A549 (cell line): ENCODE measurements around the gene CATSPERB. TPM values are rescaled to one million over a fixed set of nuclear protein-coding genes. Genes with fewer than 3 reads are reported as not detected.
"Not testable (repeated sequence)": the region's sequence is repeated elsewhere in the genome, so short reads cannot be mapped to it uniquely, and the experiment has no call there.

Experiments
- ATAC-seq, 2 experiments: fragments of 200-7000 bp in 1 of 2; fragments of >200 bp in 1 of 2; cut with Nextera tagmentation in 1 of 2; cut with Tn5 transposase in 1 of 2; 3 replicates each; pipeline versions ENCODE4 v1.8.0 to v1.9.1; 2018 to 2020; ENCODE audit warnings: mild to moderate bottlenecking in 1 of 2, moderate library complexity in 1 of 2
- CTCF ChIA-PET: fragments of 300-600 bp; sonication (Branson Sonifier 250); formaldehyde crosslinking; extraction: SDS; loops from one replicate; lab custom pipeline; 2021; ENCODE audit warnings: antibody characterized with exemption, inconsistent platforms; lab: Yijun Ruan, JAX
- POLR2A ChIA-PET: fragments of 350-600 bp; formaldehyde crosslinking; extraction: SDS; loops from one replicate; lab custom pipeline; 2021; ENCODE audit warnings: antibody characterized with exemption, inconsistent platforms; lab: Yijun Ruan, JAX
- DNase-seq, 2 experiments: peaks; one replicate each; pipeline versions ENCODE4 v3.0.0 to v3.0.0-alpha.2; 2011 to 2016; ENCODE audit warnings: low read depth in 1 of 2, low spot score in 1 of 2
- FAIRE-seq: peaks from 2 replicates; lab custom pipeline; 2011; peaks lifted over from hg19 to GRCh38; lab: Jason Lieb, UNC
- H3K27ac ChIP-seq, 2 experiments: fragments of >200 bp; sonication (Bioruptor Twin); formaldehyde crosslinking; 3 replicates each; pipeline ENCODE4 v1.5.1; 2016 to 2017
- H3K4me1 ChIP-seq: fragments of >200 bp; sonication (Bioruptor Twin); formaldehyde crosslinking; 3 replicates; pipeline ENCODE4 v1.6.1; 2016
- H3K4me2 ChIP-seq: fragments of >200 bp; sonication (Bioruptor Twin); formaldehyde crosslinking; 3 replicates; pipeline ENCODE4 v1.6.1; 2016
- H3K4me3 ChIP-seq: fragments of >200 bp; sonication (Bioruptor Twin); formaldehyde crosslinking; 3 replicates; pipeline ENCODE4 v1.5.1; 2016
- H3K9me3 ChIP-seq: fragments of >200 bp; sonication (Bioruptor Twin); formaldehyde crosslinking; 3 replicates; pipeline ENCODE4 v1.6.1; 2016
- BHLHE40 ChIP-seq: IDR thresholded peaks from 2 replicates; pipeline ENCODE4 v1.6.1; 2012; ENCODE audit warnings: low read depth, low read length, inconsistent platforms
- EHF ChIP-seq: fragments of 250-450 bp; sonication (Bioruptor Pico); IDR thresholded peaks from 2 replicates; pipeline ENCODE4 v1.5.0; 2020; ENCODE audit warnings: mild to moderate bottlenecking
- FOSB ChIP-seq: fragments of 250-450 bp; sonication (Bioruptor Pico); IDR thresholded peaks from 2 replicates; pipeline ENCODE4 v1.5.0; 2020; ENCODE audit warnings: mild to moderate bottlenecking, moderate library complexity
- FOXS1 ChIP-seq: fragments of 250-450 bp; sonication (Bioruptor Pico); IDR thresholded peaks from 2 replicates; pipeline ENCODE4 v1.5.0; 2020; ENCODE audit warnings: mild to moderate bottlenecking, moderate library complexity
- HEYL ChIP-seq: fragments of 250-450 bp; sonication (Bioruptor Pico); IDR thresholded peaks from 2 replicates; pipeline ENCODE4 v1.8.0; 2021; ENCODE audit warnings: mild to moderate bottlenecking, moderate library complexity
- HOXB13 ChIP-seq: fragments of 250-450 bp; sonication (Bioruptor Pico); IDR thresholded peaks from 2 replicates; pipeline ENCODE4 v1.5.0; 2020; ENCODE audit warnings: low read depth, mild to moderate bottlenecking, moderate library complexity
- JUN ChIP-seq, 2 experiments: fragments of >200 bp; sonication (Bioruptor Twin); formaldehyde crosslinking; IDR thresholded peaks; 2 replicates in 1 of 2; 3 replicates in 1 of 2; pipeline ENCODE4 v1.6.1; 2016 to 2017
- JUNB ChIP-seq: fragments of >200 bp; sonication (Bioruptor Twin); formaldehyde crosslinking; IDR thresholded peaks from 2 replicates; pipeline ENCODE4 v1.6.1; 2016
- MAFK ChIP-seq: fragments of 450-650 bp; IDR thresholded peaks from 2 replicates; pipeline ENCODE4 v1.6.1; 2014; ENCODE audit not compliant: partially characterized antibody
- PHF8 ChIP-seq: fragments of 200-600 bp; sonication (generic); IDR thresholded peaks from 2 replicates; pipeline ENCODE4 v1.6.1; 2016; ENCODE audit warnings: low read depth, mild to moderate bottlenecking, antibody characterized with exemption, moderate library complexity, borderline replicate concordance
- POLR2A ChIP-seq: IDR thresholded peaks from 2 replicates; pipeline ENCODE4 v1.6.1; 2012; ENCODE audit warnings: mild to moderate bottlenecking, low read length
- RAD21 ChIP-seq, 2 experiments: fragments of >200 bp in 1 of 2; sonication (Bioruptor Twin) in 1 of 2; formaldehyde crosslinking in 1 of 2; IDR thresholded peaks in 1 of 2; conservative IDR thresholded peaks in 1 of 2; 2 replicates in 1 of 2; 3 replicates in 1 of 2; pipeline ENCODE4 v1.6.1; 2012 to 2018; ENCODE audit warnings: inconsistent platforms in 1 of 2
- RCOR1 ChIP-seq: fragments of 150-350 bp; IDR thresholded peaks from 2 replicates; pipeline ENCODE4 v1.6.1; 2014; ENCODE audit warnings: antibody characterized with exemption, low read length, low read depth
- RFX5 ChIP-seq: fragments of 450-650 bp; IDR thresholded peaks from 2 replicates; pipeline ENCODE4 v1.7.1; 2014; ENCODE audit warnings: antibody characterized with exemption, mild to moderate bottlenecking, moderate library complexity
- RNF2 ChIP-seq: fragments of 200-600 bp; sonication (generic); IDR thresholded peaks from 2 replicates; pipeline ENCODE4 v1.6.1; 2016; ENCODE audit warnings: low read depth, mild to moderate bottlenecking, antibody characterized with exemption, moderate library complexity, borderline replicate concordance
- SREBF2 ChIP-seq: fragments of 450-650 bp; IDR thresholded peaks from 2 replicates; pipeline ENCODE4 v1.6.1; 2014; ENCODE audit warnings: mild to moderate bottlenecking, moderate library complexity
- TFCP2L1 ChIP-seq: fragments of 250-450 bp; sonication (Bioruptor Pico); IDR thresholded peaks from 2 replicates; pipeline ENCODE4 v1.5.0; 2021; ENCODE audit warnings: mild to moderate bottlenecking
- WGBS: methylation state at CpG from one replicate; pipeline ENCODE4 v1.1.6; 2017; ENCODE audit errors: missing lambda C conversion rate; 5-methylcytosine and 5-hydroxymethylcytosine counted together
- polyA plus RNA-seq, 4 experiments: library from polyadenylated mRNA; depleted of rRNA in 3 of 4; stranded (reverse); fragments of >200 nt; fragmentation: RNase III in 1 of 4; extraction: RNeasy Plus Mini Kit Qiagen cat#74134 plus additional on column Dnase treatment in 1 of 4; gene quantifications; 2 replicates in 3 of 4; 3 replicates in 1 of 4; pipeline ENCODE4 v1.2.3, GENCODE V29; 2011 to 2017
- TF ChIP-seq, protein P1 (sequence below): fragments of 250-450 bp; sonication (Bioruptor Pico); IDR thresholded peaks from 2 replicates; pipeline ENCODE4 v1.5.0; 2021; ENCODE audit warnings: mild to moderate bottlenecking, moderate library complexity, borderline replicate concordance
- TF ChIP-seq, protein P2 (sequence below): fragments of 450-650 bp; IDR thresholded peaks from 2 replicates; pipeline ENCODE4 v1.6.1; 2014; ENCODE audit warnings: antibody characterized with exemption
- TF ChIP-seq, protein P3 (sequence below): fragments of >200 bp; sonication (Bioruptor Twin); formaldehyde crosslinking; IDR thresholded peaks from 3 replicates; pipeline ENCODE4 v1.6.1; 2016

Gene CATSPERB
- polyA plus RNA-seq, 2 of the 4 experiments (the other 2 are of a cell fraction), result 0.05 TPM; not detected in 1

DNA sequence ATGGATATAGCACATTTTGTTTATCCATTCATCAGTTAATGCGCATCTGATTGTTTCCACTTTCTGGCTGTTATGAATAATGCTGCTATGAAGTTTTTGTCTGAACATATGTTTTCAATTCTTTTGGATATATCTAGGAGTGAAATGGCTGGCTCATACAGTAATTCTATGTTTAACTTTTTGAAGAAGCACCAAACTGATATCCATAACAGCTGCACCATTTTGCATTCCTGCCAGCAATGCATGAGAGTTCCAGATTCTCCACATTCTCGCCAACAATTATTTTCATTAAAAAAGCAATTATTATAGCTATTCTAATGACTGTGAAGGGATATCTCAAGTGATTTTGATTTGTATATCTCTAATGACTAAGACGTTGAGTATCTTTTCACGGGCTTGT, 131.9 kb downstream of the CATSPERB start:
- no peak overlapping the region for H3K4me2 ChIP-seq
- no peaks in the 10 kb centered on the region for H3K9me3 ChIP-seq
- no peaks in the 10 kb centered on the region for H3K4me1 ChIP-seq
- FAIRE-seq (no peak), ATAC-seq (no peak), DNase-seq (no peak)
- no peak overlapping the region for H3K27ac ChIP-seq
- no peak overlapping the region for H3K4me3 ChIP-seq
- TF ChIP-seq FOSB (CRISPR knock-in tag), result no peak
- TF ChIP-seq POLR2A, result no peak
- TF ChIP-seq JUN (IDR thresholded peaks at IDR 0.05), result no peak
- no peak for TF ChIP-seq SREBF2
- POLR2A ChIA-PET, result no interaction called here
- CTCF ChIA-PET, result interaction anchor here (0.6 kb wide), 2 partner anchors 124 to 441 kb away, joined by 3 to 4 read pairs; no protein-coding TSS in a partner anchor
- WGBS, result 55% methylated on average over 4 of the region's 4 CpGs

DNA sequence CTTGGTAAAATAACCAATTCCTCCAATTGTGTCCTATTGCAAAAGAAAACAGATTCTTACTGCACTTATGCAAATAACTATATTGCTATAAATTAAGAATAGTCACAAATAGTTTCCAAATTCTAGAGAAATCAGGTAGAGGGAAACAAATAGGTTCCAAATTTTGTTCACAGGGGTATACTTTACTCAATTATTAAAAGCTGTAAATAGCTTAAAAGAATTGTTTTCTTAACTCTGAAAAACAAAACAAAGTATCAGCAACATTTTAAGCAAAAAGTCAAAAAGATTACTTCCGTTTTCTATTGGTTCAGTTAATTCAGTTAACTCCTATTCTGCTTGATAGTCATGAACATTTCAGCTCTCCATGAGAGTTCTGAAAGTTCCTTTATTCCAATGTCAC, 136.2 kb downstream of the CATSPERB start:
- no peak overlapping the region for H3K4me2 ChIP-seq
- DNase-seq, result no peak
- ChIA-PET POLR2A (no interaction called here), CTCF (no interaction called here)
- no peaks in the 10 kb centered on the region for H3K4me1 ChIP-seq
- H3K4me3 ChIP-seq, result no peak overlapping the region
- H3K27ac ChIP-seq, result no peak overlapping the region
- no peaks in the 10 kb centered on the region for H3K9me3 ChIP-seq
- no peak for ATAC-seq
- no peak for FAIRE-seq
- WGBS, result 66% methylated on average over 1 of the region's 1 CpG
- no peak for TF ChIP-seq BHLHE40
- no peak for TF ChIP-seq JUNB
- TF ChIP-seq, protein P1, sequence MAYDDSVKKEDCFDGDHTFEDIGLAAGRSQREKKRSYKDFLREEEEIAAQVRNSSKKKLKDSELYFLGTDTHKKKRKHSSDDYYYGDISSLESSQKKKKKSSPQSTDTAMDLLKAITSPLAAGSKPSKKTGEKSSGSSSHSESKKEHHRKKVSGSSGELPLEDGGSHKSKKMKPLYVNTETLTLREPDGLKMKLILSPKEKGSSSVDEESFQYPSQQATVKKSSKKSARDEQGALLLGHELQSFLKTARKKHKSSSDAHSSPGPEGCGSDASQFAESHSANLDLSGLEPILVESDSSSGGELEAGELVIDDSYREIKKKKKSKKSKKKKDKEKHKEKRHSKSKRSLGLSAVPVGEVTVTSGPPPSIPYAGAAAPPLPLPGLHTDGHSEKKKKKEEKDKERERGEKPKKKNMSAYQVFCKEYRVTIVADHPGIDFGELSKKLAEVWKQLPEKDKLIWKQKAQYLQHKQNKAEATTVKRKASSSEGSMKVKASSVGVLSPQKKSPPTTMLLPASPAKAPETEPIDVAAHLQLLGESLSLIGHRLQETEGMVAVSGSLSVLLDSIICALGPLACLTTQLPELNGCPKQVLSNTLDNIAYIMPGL (CRISPR knock-in tag), result no peak
- TF ChIP-seq EHF, result no peak
- no peak for TF ChIP-seq RAD21 (conservative IDR thresholded peaks at IDR 0.05 in 1 of 2, IDR thresholded peaks at IDR 0.05 in 1 of 2)
- no peak for TF ChIP-seq PHF8
- TF ChIP-seq, protein P2, sequence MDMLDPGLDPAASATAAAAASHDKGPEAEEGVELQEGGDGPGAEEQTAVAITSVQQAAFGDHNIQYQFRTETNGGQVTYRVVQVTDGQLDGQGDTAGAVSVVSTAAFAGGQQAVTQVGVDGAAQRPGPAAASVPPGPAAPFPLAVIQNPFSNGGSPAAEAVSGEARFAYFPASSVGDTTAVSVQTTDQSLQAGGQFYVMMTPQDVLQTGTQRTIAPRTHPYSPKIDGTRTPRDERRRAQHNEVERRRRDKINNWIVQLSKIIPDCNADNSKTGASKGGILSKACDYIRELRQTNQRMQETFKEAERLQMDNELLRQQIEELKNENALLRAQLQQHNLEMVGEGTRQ, result no peak
- TF ChIP-seq RCOR1, result no peak
- TF ChIP-seq HEYL (CRISPR knock-in tag), result no peak
- no peak for TF ChIP-seq HOXB13 (CRISPR knock-in tag)
- no peak for TF ChIP-seq FOXS1 (CRISPR knock-in tag)
- no peak for TF ChIP-seq POLR2A
- no peak for TF ChIP-seq MAFK
- TF ChIP-seq TFCP2L1 (CRISPR knock-in tag), result no peak
- no peak for TF ChIP-seq RFX5

DNA sequence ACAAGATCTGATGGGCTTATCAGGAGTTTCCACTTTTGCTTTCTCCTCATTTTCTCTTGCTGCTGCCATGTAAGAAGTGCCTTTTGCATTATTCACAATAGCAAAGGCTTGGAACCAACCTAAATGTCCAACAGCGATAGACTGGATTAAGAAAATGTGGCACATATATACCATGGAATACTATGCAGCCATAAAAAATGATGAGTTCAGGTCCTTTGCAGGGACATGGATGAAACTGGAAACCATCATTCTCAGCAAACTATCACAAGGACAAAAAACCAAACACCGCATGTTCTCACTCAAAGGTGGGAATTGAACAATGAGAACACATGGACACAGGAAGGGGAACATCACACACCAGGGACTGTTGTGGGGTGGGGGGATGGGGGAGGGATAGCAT, 137.9 kb downstream of the CATSPERB start:
- 88% methylated on average over 2 of the region's 2 CpGs for WGBS
- POLR2A ChIA-PET, H3K4me3 ChIP-seq, CTCF ChIA-PET, H3K27ac ChIP-seq, DNase-seq, H3K4me2 ChIP-seq, ATAC-seq, H3K4me1 ChIP-seq, FAIRE-seq, H3K9me3 ChIP-seq: not testable (repeated sequence)

DNA sequence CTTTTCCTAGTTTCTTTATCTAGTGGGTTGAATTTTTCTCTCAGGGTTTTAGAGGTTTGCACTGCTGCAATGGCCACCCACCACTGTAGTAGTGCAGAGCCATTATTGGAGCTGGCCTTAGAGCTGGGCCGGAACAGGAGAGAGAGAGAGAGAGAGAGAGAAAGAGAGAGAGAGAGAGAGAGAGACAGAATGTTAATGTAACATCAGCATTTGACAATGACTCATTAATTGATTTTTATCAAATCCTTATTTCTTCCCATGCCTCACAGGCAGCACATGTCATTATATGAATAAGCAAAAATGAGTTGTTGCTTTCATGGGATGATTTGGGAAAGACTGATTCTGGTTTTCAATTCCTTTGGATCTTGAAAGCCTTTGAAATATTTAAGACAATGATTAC, 145.5 kb downstream of the CATSPERB start:
- no peak overlapping the region for H3K4me3 ChIP-seq
- DNase-seq, result no peak
- TF ChIP-seq RNF2, result no peak
- TF ChIP-seq, protein P3, sequence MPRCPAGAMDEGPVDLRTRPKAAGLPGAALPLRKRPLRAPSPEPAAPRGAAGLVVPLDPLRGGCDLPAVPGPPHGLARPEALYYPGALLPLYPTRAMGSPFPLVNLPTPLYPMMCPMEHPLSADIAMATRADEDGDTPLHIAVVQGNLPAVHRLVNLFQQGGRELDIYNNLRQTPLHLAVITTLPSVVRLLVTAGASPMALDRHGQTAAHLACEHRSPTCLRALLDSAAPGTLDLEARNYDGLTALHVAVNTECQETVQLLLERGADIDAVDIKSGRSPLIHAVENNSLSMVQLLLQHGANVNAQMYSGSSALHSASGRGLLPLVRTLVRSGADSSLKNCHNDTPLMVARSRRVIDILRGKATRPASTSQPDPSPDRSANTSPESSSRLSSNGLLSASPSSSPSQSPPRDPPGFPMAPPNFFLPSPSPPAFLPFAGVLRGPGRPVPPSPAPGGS, result no peak
- TF ChIP-seq HEYL (CRISPR knock-in tag), result no peak
- no peak for TF ChIP-seq PHF8
- no peak overlapping the region for H3K27ac ChIP-seq
- ChIA-PET POLR2A (no interaction called here), CTCF (no interaction called here)
- 81% methylated on average over 1 of the region's 1 CpG for whole genome bisulfite sequencing
- no peak for FAIRE-seq
- peaks cover 5% of the 10 kb centered on the region; the same call in 1 of the 3 replicates for H3K9me3 ChIP-seq
- no peak for ATAC-seq
- H3K4me2 ChIP-seq, result no peak overlapping the region
- H3K4me1 ChIP-seq, result no peaks in the 10 kb centered on the region
